ENCODE data around the gene PTPRE. TPM values are rescaled to one million over a fixed set of nuclear protein-coding genes. Genes with fewer than 3 reads are reported as not detected.

The PTPRE gene
- total and polyA plus RNA-seq, 2 of the 4 experiments (the other 2 are of a cell fraction) = 0.34 to 0.54 TPM

GRCh38 chr10:127937069-127937468 is 30.2 kb downstream of the PTPRE start:
- no peak overlapping the region for H3K4me2 ChIP-seq (ENCODE audit: low read depth, low read length)
- intact Hi-C loops (cut with micrococcal nuclease) (no loop called here), dilution Hi-C loops (cut with HindIII; ENCODE audit: low sequenced_read_pairs, unreplicated experiment) (no loop called here), in situ Hi-C loops (cut with MboI; ENCODE audit: low sequenced_read_pairs) (no loop called here)
- ChIA-PET CTCF (no interaction called here), POLR2A (ENCODE audit: unreplicated experiment) (no interaction called here)
- H2BK120ac ChIP-seq (ENCODE audit: low read depth, low read length) = no peak overlapping the region
- no peak overlapping the region for H4K5ac ChIP-seq (ENCODE audit: low read depth, low read length)
- H2AK9ac ChIP-seq (replicated peaks; ENCODE audit: low read depth, low read length, poor library complexity) = no peak overlapping the region
- no peaks in the 10 kb centered on the region for H3K9me3 ChIP-seq (ENCODE audit: control insufficient read depth, insufficient read depth, low read length)
- H3K27me3 ChIP-seq (ENCODE audit: control insufficient read depth, insufficient read depth, low read length) = no peaks in the 10 kb centered on the region
- H2BK20ac ChIP-seq (ENCODE audit: low read depth, low read length) = no peak overlapping the region
- no peak overlapping the region for H3K56ac ChIP-seq (ENCODE audit: extremely low read depth, insufficient read depth, low read length)
- H3K4ac ChIP-seq (ENCODE audit: low read depth, low read length) = no peak overlapping the region
- H3K18ac ChIP-seq (ENCODE audit: low read depth, low read length) = no peak overlapping the region
- H4K20me1 ChIP-seq (ENCODE audit: insufficient read depth, low read length) = no peaks in the 10 kb centered on the region
- no peak overlapping the region for H3K9ac ChIP-seq (ENCODE audit: low read depth, low read length)
- DNase-seq (no peak), ATAC-seq (ENCODE audit: low read depth) (no peak)
- H3K4me3 ChIP-seq (ENCODE audit: insufficient read depth, low read depth, low read length) = no peak overlapping the region
- H3K79me1 ChIP-seq (ENCODE audit: low read depth in 1 of 2, low read length in 2 of 2) = no peaks in the 10 kb centered on the region
- TF ChIP-seq CHD1 (IDR thresholded peaks at IDR 0.05; ENCODE audit: low read depth, low read length) (no peak), NFE2L2 (IDR thresholded peaks at IDR 0.05; ENCODE audit: low read depth, low read length) (no peak), BHLHE40 (IDR thresholded peaks at IDR 0.05; ENCODE audit: low read depth, low read length) (no peak), RFX5 (IDR thresholded peaks at IDR 0.05; ENCODE audit: low read depth, low read length) (no peak), USF2 (IDR thresholded peaks at IDR 0.05; ENCODE audit: low read depth, low read length) (no peak), POLR2A (IDR thresholded peaks at IDR 0.05; ENCODE audit: low read depth, low read length) (no peak), RCOR1 (IDR thresholded peaks at IDR 0.05; ENCODE audit: insufficient replicate concordance, low read length) (no peak), SMC3 (IDR thresholded peaks at IDR 0.05; ENCODE audit: low read depth, low read length) (no peak), RAD21 (IDR thresholded peaks at IDR 0.05; ENCODE audit: low read length) (no peak), MXI1 (IDR thresholded peaks at IDR 0.05; ENCODE audit: borderline replicate concordance, low read depth, low read length) (no peak), ELK1 (IDR thresholded peaks at IDR 0.05; ENCODE audit: borderline replicate concordance, low read depth, low read length) (no peak)
- no peak overlapping the region for H2BK5ac ChIP-seq (ENCODE audit: low read depth, low read length, poor library complexity, severe bottlenecking)
- H2BK15ac ChIP-seq (ENCODE audit: low read depth, low read length) = no peak overlapping the region
- no peak overlapping the region for H4K8ac ChIP-seq (ENCODE audit: low read depth in 2 of 2, low read length in 2 of 2)
- H2AFZ ChIP-seq (replicated peaks; ENCODE audit: low read length, poor library complexity) = no peak overlapping the region
- H3K4me1 ChIP-seq (ENCODE audit: control insufficient read depth, insufficient read depth, low read length) = no peaks in the 10 kb centered on the region
- BruUV-seq (replicated peaks) = no TSS peak
- no peak overlapping the region for H4K91ac ChIP-seq (ENCODE audit: insufficient read depth, low read depth, low read length)
- H3K36me3 ChIP-seq (ENCODE audit: control insufficient read depth, insufficient read depth, low read length) = no peaks in the 10 kb centered on the region
- H3K23ac ChIP-seq (ENCODE audit: low read depth, low read length) = no peak overlapping the region
- no peak overlapping the region for H3K14ac ChIP-seq (replicated peaks; ENCODE audit: low read depth, low read length)
- no peak overlapping the region for H2AK5ac ChIP-seq (ENCODE audit: low read depth, low read length)
- no peaks in the 10 kb centered on the region for H3K9me1 ChIP-seq (ENCODE audit: insufficient read depth, low read length)
- no peak overlapping the region for H3K27ac ChIP-seq (ENCODE audit: insufficient read depth, low read length)
